DOHH2 (cell line): ENCODE measurements around the gene RCAN2.

ENCODE experiments used
- H3F3A ChIP-seq: fragments of 200-600 bp; sonication (generic), shearing (Covaris generic); 2 replicates; pipeline ENCODE4 v1.6.0; 2016; ENCODE audit warnings: antibody characterized with exemption, mild to moderate bottlenecking; ENCODE audit not compliant: control insufficient read depth, insufficient read depth
- H3K27ac ChIP-seq: fragments of 200-600 bp; sonication (generic); 2 replicates; pipeline ENCODE4 v1.5.1; 2014; ENCODE audit warnings: low read depth, mild to moderate bottlenecking, low read length, moderate library complexity
- H3K27me3 ChIP-seq: fragments of 200-600 bp; sonication (generic); 2 replicates; pipeline ENCODE4 v1.6.1; 2014; ENCODE audit warnings: mild to moderate bottlenecking, low read length, mixed read lengths; ENCODE audit not compliant: control insufficient read depth
- H3K36me3 ChIP-seq: fragments of 200-600 bp; sonication (generic); 2 replicates; pipeline ENCODE4 v1.6.1; 2014; ENCODE audit warnings: mild to moderate bottlenecking, low read length, moderate library complexity, mixed read lengths; ENCODE audit not compliant: control insufficient read depth
- H3K4me1 ChIP-seq: fragments of 200-600 bp; sonication (generic); 2 replicates; pipeline ENCODE4 v1.6.1; 2014; ENCODE audit warnings: mild to moderate bottlenecking, low read length, mixed read lengths; ENCODE audit not compliant: control insufficient read depth
- H3K4me2 ChIP-seq: fragments of 200-600 bp; sonication (generic); 2 replicates; pipeline ENCODE4 v1.6.0; 2014; ENCODE audit warnings: mild to moderate bottlenecking, low read length, moderate library complexity
- H3K4me3 ChIP-seq: fragments of 200-600 bp; sonication (generic); 2 replicates; pipeline ENCODE4 v1.5.1; 2014; ENCODE audit warnings: mild to moderate bottlenecking, low read length, mixed read lengths
- H3K79me2 ChIP-seq: fragments of 200-600 bp; sonication (generic); 2 replicates; pipeline ENCODE4 v1.6.1; 2014; ENCODE audit warnings: mild to moderate bottlenecking, low read length, mixed read lengths; ENCODE audit not compliant: control insufficient read depth
- H3K9me2 ChIP-seq: fragments of 200-600 bp; sonication (generic); replicated peaks from 2 replicates; pipeline ENCODE4 v1.6.1; 2014; ENCODE audit warnings: mild to moderate bottlenecking, low read length, mixed read lengths; ENCODE audit not compliant: control insufficient read depth
- H3K9me3 ChIP-seq: fragments of 200-600 bp; sonication (generic); 2 replicates; pipeline ENCODE4 v1.6.1; 2014; ENCODE audit warnings: antibody characterized with exemption, low read length, mixed read lengths; ENCODE audit not compliant: control insufficient read depth, insufficient read depth
- H4K20me1 ChIP-seq: fragments of 200-600 bp; sonication (generic); 2 replicates; pipeline ENCODE4 v1.6.0; 2014; ENCODE audit warnings: low read depth, mild to moderate bottlenecking, antibody characterized with exemption, low read length, moderate library complexity; ENCODE audit not compliant: control insufficient read depth, insufficient read depth
- CTCF ChIP-seq: fragments of 200-600 bp; sonication (generic); IDR thresholded peaks from one replicate; pipeline ENCODE4 v1.5.1; 2014; ENCODE audit warnings: antibody characterized with exemption, mild to moderate bottlenecking, low read depth, low read length; ENCODE audit not compliant: poor library complexity, severe bottlenecking
- EZH2phosphoT487 ChIP-seq: fragments of 200-600 bp; sonication (generic); IDR thresholded peaks from 2 replicates; pipeline ENCODE4 v1.6.1; 2017; ENCODE audit warnings: borderline replicate concordance, mild to moderate bottlenecking, antibody characterized with exemption, low read length, moderate library complexity, mixed read lengths

RCAN2 gene

GRCh38 chr6:46491201-46491627, at the start of gene RCAN2:
Gene RCAN2, minus strand, starts transcription at chr6:46491449.
- H3F3A ChIP-seq, result no peaks in the 10 kb centered on the region
- no peak within 1 kb of the TSS for H3K27ac ChIP-seq
- peaks cover 3% of the 10 kb centered on the region for H3K4me1 ChIP-seq
- peaks cover 57% of the 10 kb centered on the region for H3K27me3 ChIP-seq
- H3K79me2 ChIP-seq, result no peaks in the 10 kb centered on the region
- H3K4me2 ChIP-seq, result peak within 1 kb of the TSS; percentile 67
- no peaks in the 10 kb centered on the region for H3K9me3 ChIP-seq
- H3K4me3 ChIP-seq, result peak within 1 kb of the TSS; percentile 67
- H3K9me2 ChIP-seq, result no peaks in the 10 kb centered on the region
- TF ChIP-seq CTCF (no peak), EZH2phosphoT487 (no peak)
- H4K20me1 ChIP-seq, result no peaks in the 10 kb centered on the region
- no peaks in the 10 kb centered on the region for H3K36me3 ChIP-seq

- peaks cover 4% of the 10 kb centered on the region for H3K9me3 ChIP-seq
- H3K79me2 ChIP-seq, result no peaks in the 10 kb centered on the region
- H3K9me2 ChIP-seq, result no peaks in the 10 kb centered on the region
- H3K36me3 ChIP-seq, result no peaks in the 10 kb centered on the region
- H3F3A ChIP-seq, result no peaks in the 10 kb centered on the region
- no peaks in the 10 kb centered on the region for H3K4me1 ChIP-seq
- no peak overlapping the region for H3K27ac ChIP-seq
- H3K27me3 ChIP-seq, result no peaks in the 10 kb centered on the region
- TF ChIP-seq EZH2phosphoT487, result no peak
- TF ChIP-seq CTCF, result no peak
- H3K4me2 ChIP-seq, result no peak overlapping the region
- H3K4me3 ChIP-seq, result no peak overlapping the region
- H4K20me1 ChIP-seq, result no peaks in the 10 kb centered on the region
Measured at GRCh38 chr6:46539866-46540265, 48.6 kb upstream of the RCAN2 start.

GRCh38 chr6:46538800-46539480, 47.7 kb upstream of the RCAN2 start:
- no peaks in the 10 kb centered on the region for H4K20me1 ChIP-seq
- no peaks in the 10 kb centered on the region for H3K4me1 ChIP-seq
- no peaks in the 10 kb centered on the region for H3K79me2 ChIP-seq
- H3K4me3 ChIP-seq, result no peak overlapping the region
- no peak for TF ChIP-seq EZH2phosphoT487
- no peak for TF ChIP-seq CTCF
- no peak overlapping the region for H3K27ac ChIP-seq
- no peak overlapping the region for H3K4me2 ChIP-seq
- no peaks in the 10 kb centered on the region for H3K36me3 ChIP-seq
- no peaks in the 10 kb centered on the region for H3F3A ChIP-seq
- H3K9me3 ChIP-seq, result peaks cover 6% of the 10 kb centered on the region
- no peaks in the 10 kb centered on the region for H3K27me3 ChIP-seq
- H3K9me2 ChIP-seq, result no peaks in the 10 kb centered on the region
